Cardiac muscle cell (in vitro differentiated cells and primary cell): ENCODE results near the gene ARHGEF16. TPM values are rescaled to one million over a fixed set of nuclear protein-coding genes. Genes with fewer than 3 reads are reported as not detected.
A peak's percentile ranks its signal among the peaks of the same experiment; 100 is the strongest.

ENCODE experiments used
- DNase-seq, 2 donors: peaks; one replicate each; pipeline versions ENCODE4 v3.0.0 to v3.0.0-alpha.2; 2010 to 2017; ENCODE audit warnings: low read depth in 1 of 2, low spot score in 1 of 2
- H3K27ac ChIP-seq: fragments of 200-600 bp; sonication (generic); 2 replicates; pipeline ENCODE4 v1.5.1; 2016
- H3K27me3 ChIP-seq: fragments of 200-600 bp; sonication (generic); 2 replicates; pipeline ENCODE4 v1.6.0; 2016; ENCODE audit warnings: control low read depth
- H3K36me3 ChIP-seq: fragments of 200-600 bp; sonication (generic); 2 replicates; pipeline ENCODE4 v1.5.1; 2016; ENCODE audit warnings: control low read depth
- H3K4me1 ChIP-seq: fragments of 200-600 bp; sonication (generic); 2 replicates; pipeline ENCODE4 v1.8.1; 2017; ENCODE audit warnings: low read depth, mild to moderate bottlenecking, mixed run types
- H3K4me3 ChIP-seq: fragments of 200-600 bp; sonication (generic); 2 replicates; pipeline ENCODE4 v1.5.1; 2016; ENCODE audit warnings: mild to moderate bottlenecking
- H3K9me3 ChIP-seq: fragments of 200-600 bp; sonication (generic); 2 replicates; pipeline ENCODE4 v1.5.1; 2017; ENCODE audit warnings: low read depth, mild to moderate bottlenecking, control low read depth
- CTCF ChIP-seq: IDR thresholded peaks from 2 replicates; pipeline ENCODE4 v1.5.1; 2012; ENCODE audit warnings: low read depth, mild to moderate bottlenecking, low read length
- polyA plus RNA-seq: library from polyadenylated mRNA; unstranded; fragments of >200 nt; fragmentation: Nextera tagmentation; extraction: Ambion mirVana; gene quantifications from 2 replicates; pipeline ENCODE4 v1.2.1, GENCODE V29; 2016
- total RNA-seq: library from RNA; depleted of rRNA; stranded (reverse); fragments of >200 nt; gene quantifications from 2 replicates; pipeline ENCODE4 v1.2.3, GENCODE V29; 2016

The ARHGEF16 gene
- total RNA-seq = 7.2 and 11.8 TPM in 2 replicates
- 5.8 and 6.0 TPM in 2 replicates for polyA plus RNA-seq

GRCh38 chr1:3453891-3454810 is at the start of gene ARHGEF16:
Gene ARHGEF16 (plus strand): TSS chr1:3454665. CDS start chr1:3463085, 8,420 bp downstream.
- Histone ChIP-seq H3K27ac (no peak within 1 kb of the TSS), H3K27me3 (no peaks in the 10 kb centered on the region), H3K9me3 (no peaks in the 10 kb centered on the region), H3K36me3 (no peaks in the 10 kb centered on the region), H3K4me3 (peak within 1 kb of the TSS; percentile 78), H3K4me1 (no peaks in the 10 kb centered on the region)
- peak; percentile 39 to 79 for DNase-seq
- TF ChIP-seq CTCF = peak; percentile 32

- H3K9me3 ChIP-seq = no peaks in the 10 kb centered on the region
- no peak for TF ChIP-seq CTCF
- no peaks in the 10 kb centered on the region for H3K27me3 ChIP-seq
- no peak overlapping the region for H3K4me3 ChIP-seq
- H3K27ac ChIP-seq = no peak overlapping the region
- H3K36me3 ChIP-seq = peaks cover 21% of the 10 kb centered on the region
- DNase-seq = no peak
- no peaks in the 10 kb centered on the region for H3K4me1 ChIP-seq
Measured at GRCh38 chr1:3404801-3405200, 49.7 kb upstream of the ARHGEF16 start.

GRCh38 chr1:3405491-3405890 is 49.0 kb upstream of the ARHGEF16 start:
- TF ChIP-seq CTCF = no peak
- peaks cover 21% of the 10 kb centered on the region for H3K36me3 ChIP-seq
- H3K9me3 ChIP-seq = no peaks in the 10 kb centered on the region
- H3K4me3 ChIP-seq = no peak overlapping the region
- no peak overlapping the region for H3K27ac ChIP-seq
- H3K27me3 ChIP-seq = no peaks in the 10 kb centered on the region
- no peaks in the 10 kb centered on the region for H3K4me1 ChIP-seq
- DNase-seq = no peak

GRCh38 chr1:3405974-3406867 is 48.2 kb upstream of the ARHGEF16 start:
- H3K36me3 ChIP-seq = peaks cover 21% of the 10 kb centered on the region
- peak overlapping the region; percentile 9 for H3K27ac ChIP-seq
- H3K9me3 ChIP-seq = no peaks in the 10 kb centered on the region
- no peak for DNase-seq
- no peaks in the 10 kb centered on the region for H3K27me3 ChIP-seq
- TF ChIP-seq CTCF = no peak
- no peaks in the 10 kb centered on the region for H3K4me1 ChIP-seq
- H3K4me3 ChIP-seq = no peak overlapping the region

GRCh38 chr1:3407021-3407420 is 47.4 kb upstream of the ARHGEF16 start:
- Histone ChIP-seq H3K36me3 (peaks cover 21% of the 10 kb centered on the region), H3K4me1 (no peaks in the 10 kb centered on the region), H3K4me3 (no peak overlapping the region), H3K27ac (no peak overlapping the region), H3K27me3 (no peaks in the 10 kb centered on the region), H3K9me3 (no peaks in the 10 kb centered on the region)
- no peak for DNase-seq
- TF ChIP-seq CTCF = no peak
